ENCODE data around the gene SRRM3. TPM values are rescaled to one million over a fixed set of nuclear protein-coding genes. Genes with fewer than 3 reads are reported as not detected.
"Not testable (repeated sequence)": the region's sequence is repeated elsewhere in the genome, so short reads cannot be mapped to it uniquely, and the experiment has no call there.

The SRRM3 gene
- total RNA-seq, 2 donors from 2014 or later = 1.6 to 4.3 TPM

DNA sequence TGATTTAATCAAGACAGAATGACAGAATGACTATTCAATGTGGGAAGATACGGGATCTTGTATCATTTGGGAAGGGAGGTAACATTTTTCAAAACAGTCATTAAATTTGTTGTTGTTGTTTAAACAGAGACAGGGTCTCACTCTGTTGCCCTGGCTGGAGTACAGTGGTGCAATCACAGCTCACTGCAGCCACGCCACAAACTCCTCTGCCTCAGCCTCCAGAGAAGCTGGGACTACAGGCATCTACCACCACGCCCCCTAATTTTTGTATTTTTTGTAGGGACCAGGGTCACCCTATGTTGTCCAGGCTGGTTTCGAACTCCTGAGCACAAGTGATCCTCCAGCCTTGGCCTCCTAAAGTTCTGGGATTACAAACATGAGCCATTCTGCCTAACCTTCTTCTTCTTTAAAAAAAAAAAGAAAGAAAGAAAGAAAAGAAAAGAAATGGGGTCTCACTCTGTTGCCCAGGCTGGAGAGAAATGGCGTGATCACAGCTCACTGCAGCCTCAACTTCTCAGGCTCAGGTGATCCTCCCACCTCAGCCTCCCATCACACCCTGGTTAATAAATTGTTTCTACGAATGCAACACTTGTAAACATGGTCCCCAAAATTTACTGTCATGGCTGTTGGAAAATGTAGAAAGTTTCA lies 132.7 kb downstream of the SRRM3 start:
- no peak for DNase-seq (ENCODE audit: low spot score)
- Histone ChIP-seq H3K4me3 (no peak overlapping the region), H3K27ac (peak overlapping the region; percentile 32 to 61), H3K36me3 (peaks cover 4% of the 10 kb centered on the region), H3K9me3 (no peaks in the 10 kb centered on the region), H3K4me1 (ENCODE audit: control insufficient read depth in 1 of 2, low read depth in 2 of 2) (peaks cover 41 to 75% of the 10 kb centered on the region in 2 donors), H3K27me3 (replicated peaks; ENCODE audit: insufficient read depth) (no peaks in the 10 kb centered on the region)
- TF ChIP-seq, protein P1, sequence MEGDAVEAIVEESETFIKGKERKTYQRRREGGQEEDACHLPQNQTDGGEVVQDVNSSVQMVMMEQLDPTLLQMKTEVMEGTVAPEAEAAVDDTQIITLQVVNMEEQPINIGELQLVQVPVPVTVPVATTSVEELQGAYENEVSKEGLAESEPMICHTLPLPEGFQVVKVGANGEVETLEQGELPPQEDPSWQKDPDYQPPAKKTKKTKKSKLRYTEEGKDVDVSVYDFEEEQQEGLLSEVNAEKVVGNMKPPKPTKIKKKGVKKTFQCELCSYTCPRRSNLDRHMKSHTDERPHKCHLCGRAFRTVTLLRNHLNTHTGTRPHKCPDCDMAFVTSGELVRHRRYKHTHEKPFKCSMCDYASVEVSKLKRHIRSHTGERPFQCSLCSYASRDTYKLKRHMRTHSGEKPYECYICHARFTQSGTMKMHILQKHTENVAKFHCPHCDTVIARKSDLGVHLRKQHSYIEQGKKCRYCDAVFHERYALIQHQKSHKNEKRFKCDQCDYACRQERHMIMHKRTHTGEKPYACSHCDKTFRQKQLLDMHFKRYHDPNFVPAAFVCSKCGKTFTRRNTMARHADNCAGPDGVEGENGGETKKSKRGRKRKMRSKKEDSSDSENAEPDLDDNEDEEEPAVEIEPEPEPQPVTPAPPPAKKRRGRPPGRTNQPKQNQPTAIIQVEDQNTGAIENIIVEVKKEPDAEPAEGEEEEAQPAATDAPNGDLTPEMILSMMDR (IDR thresholded peaks at IDR 0.05) = no peak
- ATAC-seq (ENCODE audit: insufficient number of reproducible peaks, low FRiP score, low read depth) = no peak

DNA sequence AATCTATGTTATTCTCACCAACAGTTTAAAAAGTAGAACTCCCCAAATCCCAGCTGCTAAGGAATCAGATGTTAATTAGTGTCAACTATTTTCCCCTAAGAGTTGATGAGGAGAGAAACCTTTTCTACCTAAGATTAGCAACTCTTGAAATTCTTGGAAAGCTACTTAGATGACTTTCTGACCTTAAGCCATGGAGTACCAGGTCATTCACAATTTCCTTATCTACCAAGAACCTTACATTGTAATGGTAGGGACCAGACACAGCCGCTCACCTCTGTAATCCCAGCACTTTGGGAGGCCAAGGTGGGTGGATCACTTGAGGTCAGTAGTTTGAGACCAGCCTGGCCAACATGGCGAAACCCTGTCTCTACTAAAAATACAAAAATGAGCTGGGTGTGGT lies 133.7 kb downstream of the SRRM3 start:
- H3K36me3 ChIP-seq; ATAC-seq (ENCODE audit: insufficient number of reproducible peaks, low FRiP score, low read depth); H3K4me3 ChIP-seq; H3K9me3 ChIP-seq; H3K27ac ChIP-seq; H3K27me3 ChIP-seq (replicated peaks; ENCODE audit: insufficient read depth); DNase-seq (ENCODE audit: low spot score): not testable (repeated sequence)
- H3K4me1 ChIP-seq (ENCODE audit: control insufficient read depth in 1 of 2, low read depth in 2 of 2) = peaks cover 47 to 79% of the 10 kb centered on the region in 2 donors

DNA sequence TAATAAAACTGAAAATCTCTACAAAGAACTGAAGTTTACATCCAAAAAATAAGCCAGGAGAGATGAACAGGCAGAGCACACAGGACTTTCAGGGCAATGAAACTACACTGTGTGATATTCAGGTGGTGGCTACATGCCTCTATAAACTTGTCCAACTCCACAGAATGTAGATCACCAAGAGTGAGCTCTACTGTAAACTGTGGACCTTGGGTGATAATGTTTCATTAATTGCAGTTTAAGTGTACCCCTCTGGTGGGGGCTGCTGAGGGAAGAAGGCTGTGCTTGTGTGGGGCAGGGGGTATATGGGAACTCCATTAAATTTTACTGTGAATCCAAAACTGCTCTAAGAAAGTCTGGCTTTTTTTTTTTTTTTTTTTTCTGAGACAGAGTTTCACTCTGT lies 134.4 kb downstream of the SRRM3 start:
- H3K4me1 ChIP-seq (ENCODE audit: control insufficient read depth in 1 of 2, low read depth in 2 of 2) = peaks cover 53 to 79% of the 10 kb centered on the region in 2 donors
- no peak overlapping the region for H3K4me3 ChIP-seq
- no peaks in the 10 kb centered on the region for H3K9me3 ChIP-seq
- DNase-seq (ENCODE audit: low spot score) = no peak
- no peaks in the 10 kb centered on the region for H3K27me3 ChIP-seq (replicated peaks; ENCODE audit: insufficient read depth)
- no peaks in the 10 kb centered on the region for H3K36me3 ChIP-seq
- H3K27ac ChIP-seq = no peak overlapping the region
- TF ChIP-seq, protein P1 (IDR thresholded peaks at IDR 0.05) = no peak
- ATAC-seq (ENCODE audit: insufficient number of reproducible peaks, low FRiP score, low read depth) = no peak

Other genes starting within 250 kb of the SRRM3 start
- 10 to 100 TPM; 39.4 to 44.7 TPM for gene TMEM120A, start 207.3 kb upstream of the SRRM3 start, total RNA-seq
- gene STYXL1, start 153.9 kb upstream of the SRRM3 start, total RNA-seq = 10 to 100 TPM in 1 of 2 donors, 1 to 10 TPM in 1; 9.3 to 14.6 TPM
- gene MDH2, start 153.8 kb upstream of the SRRM3 start, total RNA-seq = 10 to 100 TPM; 48.2 to 58.6 TPM
- 1,000 to 10,000 TPM; 1,835 to 2,623 TPM for gene HSPB1, start 100.8 kb downstream of the SRRM3 start, total RNA-seq
- 100 to 1,000 TPM in 1 of 2 donors, 10 to 100 TPM in 1; 63.2 to 129 TPM for gene YWHAG, start 157.1 kb downstream of the SRRM3 start, total RNA-seq
- gene SSC4D, start 207.8 kb downstream of the SRRM3 start, total RNA-seq = 1 to 10 TPM; 1.5 to 3.2 TPM
- 1 to 10 TPM; 1.6 TPM for gene ZP3, start 223.1 kb downstream of the SRRM3 start, total RNA-seq

All from thoracic aorta (tissue), 2 donors.